ENCODE results near the gene ZNF582.
"Not testable (repeated sequence)": the region's sequence is repeated elsewhere in the genome, so short reads cannot be mapped to it uniquely, and the experiment has no call there.

ZNF582 gene

GRCh38 chr19:56351208-56351607, 42.1 kb downstream of the ZNF582 start:
- ChIA-PET CTCF (no interaction called here), POLR2A (ENCODE audit: low non-redundant PET) (no interaction called here)
- DNase-seq (ENCODE audit: low spot score): no peak
- H3K27ac ChIP-seq: no peak overlapping the region
- TF ChIP-seq CTCF (conservative IDR thresholded peaks at IDR 0.05; ENCODE audit: low read depth): no peak

GRCh38 chr19:56350416-56351045, 42.8 kb downstream of the ZNF582 start:
- DNase-seq (ENCODE audit: low spot score): peak; percentile 24
- ChIA-PET POLR2A (ENCODE audit: low non-redundant PET) (no interaction called here), CTCF (no interaction called here)
- peak; percentile 87 for TF ChIP-seq CTCF (conservative IDR thresholded peaks at IDR 0.05; ENCODE audit: low read depth)
- H3K27ac ChIP-seq: no peak overlapping the region

- TF ChIP-seq CTCF (conservative IDR thresholded peaks at IDR 0.05; ENCODE audit: low read depth): peak; percentile 29; the same call in 1 of the 2 replicates
- DNase-seq (ENCODE audit: low spot score): no peak
- H3K27ac ChIP-seq: no peak overlapping the region
- POLR2A ChIA-PET (ENCODE audit: low non-redundant PET): no interaction called here
- CTCF ChIA-PET: interaction anchor here (0.6 to 2.0 kb wide), 4 partner anchors 15 to 128 kb away, joined by 3 to 7 read pairs (median 4); no protein-coding TSS in a partner anchor
Observed at GRCh38 chr19:56348289-56348877, 45.0 kb downstream of the ZNF582 start.

- no peak for DNase-seq (ENCODE audit: low spot score)
- H3K27ac ChIP-seq: no peak overlapping the region
- CTCF ChIA-PET: interaction anchor here (0.6 to 2.0 kb wide), 5 partner anchors 14 to 127 kb away, joined by 3 to 7 read pairs (median 5); no protein-coding TSS in a partner anchor
- POLR2A ChIA-PET (ENCODE audit: low non-redundant PET): no interaction called here
- TF ChIP-seq CTCF (conservative IDR thresholded peaks at IDR 0.05; ENCODE audit: low read depth): no peak
Observed at GRCh38 chr19:56347163-56347778, 46.1 kb downstream of the ZNF582 start.

- ChIA-PET POLR2A (ENCODE audit: low non-redundant PET) (no interaction called here), CTCF (no interaction called here)
- H3K27ac ChIP-seq: no peak overlapping the region
- TF ChIP-seq CTCF (conservative IDR thresholded peaks at IDR 0.05; ENCODE audit: low read depth): no peak
- DNase-seq (ENCODE audit: low spot score): no peak
Observed at GRCh38 chr19:56341948-56342347, 51.4 kb downstream of the ZNF582 start.

- POLR2A ChIA-PET (ENCODE audit: low non-redundant PET); H3K27ac ChIP-seq; DNase-seq (ENCODE audit: low spot score); CTCF ChIA-PET: not testable (repeated sequence)
Observed at GRCh38 chr19:56339031-56339430, 54.3 kb downstream of the ZNF582 start.

GRCh38 chr19:56337077-56337476, 56.3 kb downstream of the ZNF582 start:
- CTCF ChIA-PET; DNase-seq (ENCODE audit: low spot score); POLR2A ChIA-PET (ENCODE audit: low non-redundant PET); H3K27ac ChIP-seq: not testable (repeated sequence)

- DNase-seq (ENCODE audit: low spot score); H3K27ac ChIP-seq; POLR2A ChIA-PET (ENCODE audit: low non-redundant PET): not testable (repeated sequence)
- CTCF ChIA-PET: interaction anchor here (1.0 kb wide), 1 partner anchor 83 kb away, joined by 3 read pairs; no protein-coding TSS in a partner anchor
Observed at GRCh38 chr19:56335371-56335770, 58.0 kb downstream of the ZNF582 start.
